Mucosa of rectum (tissue), 2 donors: ENCODE data around the gene GTPBP8.

ENCODE experiments used
- H3K27ac ChIP-seq, 2 donors: one replicate each; pipeline ENCODE4 v1.7.0; 2013; ENCODE audit warnings: inconsistent platforms in 2 of 2, low read depth in 2 of 2, low read length in 2 of 2
- H3K27me3 ChIP-seq, 2 donors: one replicate each; pipeline ENCODE4 v1.7.0; 2013; ENCODE audit warnings: low read length in 2 of 2; ENCODE audit not compliant: control insufficient read depth in 2 of 2, insufficient read depth in 2 of 2
- H3K36me3 ChIP-seq, 2 donors: one replicate each; pipeline ENCODE4 v1.7.0; 2013; ENCODE audit warnings: low read length in 2 of 2; ENCODE audit not compliant: control insufficient read depth in 2 of 2, insufficient read depth in 2 of 2
- H3K4me1 ChIP-seq, 2 donors: one replicate each; pipeline ENCODE4 v1.7.0; 2013; ENCODE audit warnings: low read length in 2 of 2, mild to moderate bottlenecking in 1 of 2; ENCODE audit not compliant: control insufficient read depth in 2 of 2, insufficient read depth in 2 of 2
- H3K4me3 ChIP-seq, 2 donors: one replicate each; pipeline ENCODE4 v1.7.0; 2013; ENCODE audit warnings: low read length in 2 of 2
- H3K9ac ChIP-seq, 2 donors: one replicate each; pipeline ENCODE4 v1.7.0; 2013; ENCODE audit warnings: low read length in 2 of 2, low read depth in 1 of 2, mild to moderate bottlenecking in 1 of 2
- H3K9me3 ChIP-seq, 2 donors: one replicate each; pipeline ENCODE4 v1.7.0; 2013; ENCODE audit warnings: low read length in 2 of 2; ENCODE audit not compliant: control insufficient read depth in 2 of 2
- donor health status: healthy.
- donor health status: Normal muscosa, but diverticular disease.

GTPBP8 gene

DNA sequence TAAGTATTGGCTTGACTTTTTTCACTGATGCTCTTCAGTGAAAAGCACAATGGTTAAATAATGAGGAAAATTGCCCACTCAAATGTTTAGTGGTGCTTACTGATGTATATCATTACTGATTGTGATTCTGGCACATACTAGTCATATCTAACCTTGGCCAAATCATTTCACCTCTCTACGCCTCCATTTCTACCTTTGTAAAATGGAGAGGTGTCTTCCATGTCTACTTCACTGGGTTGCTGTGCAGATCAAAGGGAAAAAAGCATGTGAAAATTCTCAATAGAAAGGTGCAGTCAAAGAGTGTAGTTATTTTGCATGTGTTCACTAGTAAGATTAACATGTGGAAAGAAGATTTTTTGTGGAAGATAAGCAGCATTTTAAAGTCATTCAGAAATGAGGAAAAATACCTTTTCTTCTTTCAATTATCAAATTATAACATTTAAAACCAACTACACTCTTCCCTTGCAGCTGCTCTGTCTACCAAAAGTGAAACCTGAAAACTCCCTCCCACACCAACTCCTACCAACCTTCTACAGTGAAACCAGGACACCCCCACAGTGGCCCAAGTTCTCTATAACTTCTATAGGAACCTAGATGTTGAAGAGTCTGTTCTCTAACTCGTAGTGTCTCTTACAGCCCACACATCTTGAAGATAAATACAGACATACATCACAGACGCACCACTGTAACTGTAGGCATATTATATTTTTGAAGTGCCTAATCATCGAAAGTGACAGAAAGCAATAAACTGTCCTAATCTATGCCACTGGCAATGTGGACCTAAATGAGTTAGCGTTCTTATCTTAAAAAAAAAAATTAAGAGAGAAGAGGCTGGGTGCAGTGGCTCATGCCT lies 17.2 kb upstream of the GTPBP8 start:
- H3K27ac ChIP-seq, result peak overlapping the region in 1 of 2 donors; percentile 68
- H3K4me1 ChIP-seq, result peaks cover 0 to under 1% of the 10 kb centered on the region in 2 donors
- no peaks in the 10 kb centered on the region for H3K27me3 ChIP-seq
- peak overlapping the region; percentile 22 to 62 for H3K4me3 ChIP-seq
- H3K9me3 ChIP-seq, result no peaks in the 10 kb centered on the region
- no peaks in the 10 kb centered on the region for H3K36me3 ChIP-seq
- peak overlapping the region in 1 of 2 donors; percentile 2 for H3K9ac ChIP-seq

DNA sequence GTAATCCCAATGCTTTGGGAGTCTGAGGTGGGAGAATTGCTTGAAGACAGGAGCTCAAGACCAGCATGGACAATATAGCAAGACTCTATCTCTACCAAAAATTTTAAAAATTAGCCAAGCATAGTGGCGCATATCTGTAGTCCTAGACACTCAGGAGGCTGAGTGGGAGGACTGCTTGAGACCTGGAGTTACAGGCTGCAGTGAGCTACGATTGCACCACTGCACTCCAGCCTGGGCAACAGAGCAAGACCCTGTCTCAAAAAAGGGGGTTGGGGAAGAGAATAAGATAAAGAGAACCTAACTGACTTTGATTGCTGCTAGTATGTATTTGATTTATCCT lies 16.6 kb upstream of the GTPBP8 start:
- peak overlapping the region; percentile 18 to 62 for H3K4me3 ChIP-seq
- peak overlapping the region; percentile 2 to 48 for H3K9ac ChIP-seq
- no peaks in the 10 kb centered on the region for H3K36me3 ChIP-seq
- no peaks in the 10 kb centered on the region for H3K4me1 ChIP-seq
- H3K27me3 ChIP-seq, result no peaks in the 10 kb centered on the region
- no peaks in the 10 kb centered on the region for H3K9me3 ChIP-seq
- peak overlapping the region in 1 of 2 donors; percentile 68 for H3K27ac ChIP-seq

GRCh38 chr3:112974894-112975293 lies 15.9 kb upstream of the GTPBP8 start, which contains the start of gene CD200R1:
Gene CD200R1, minus strand, starts transcription at chr3:112975103. Its CDS starts 246 bp downstream, at chr3:112974857.
- peak within 1 kb of the TSS; percentile 36 to 61 for H3K9ac ChIP-seq
- H3K36me3 ChIP-seq, result no peaks in the 10 kb centered on the region
- H3K27me3 ChIP-seq, result no peaks in the 10 kb centered on the region
- no peaks in the 10 kb centered on the region for H3K9me3 ChIP-seq
- peak within 1 kb of the TSS; percentile 8 to 68 for H3K27ac ChIP-seq
- H3K4me1 ChIP-seq, result no peaks in the 10 kb centered on the region
- peak within 1 kb of the TSS; percentile 43 to 62 for H3K4me3 ChIP-seq

DNA sequence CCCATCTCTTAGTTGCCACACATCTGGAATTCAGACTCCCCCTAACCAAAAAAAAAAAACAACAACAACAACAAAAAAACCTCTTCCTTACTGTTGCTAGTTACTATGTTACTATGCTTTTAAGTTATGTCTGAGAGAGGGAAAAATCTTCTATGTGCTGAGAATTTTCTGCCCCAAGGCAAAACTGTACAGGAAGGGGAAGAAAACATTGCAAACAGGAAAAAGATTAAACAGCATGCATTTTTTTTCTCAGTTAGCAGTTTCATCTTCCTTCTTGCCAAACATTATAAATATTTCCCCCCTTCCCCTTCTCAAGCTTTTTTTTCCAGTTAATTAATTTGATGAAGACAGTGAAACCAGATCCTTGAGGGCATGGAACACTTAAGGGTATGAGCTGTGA lies 14.8 kb upstream of the GTPBP8 start:
- H3K4me3 ChIP-seq, result no peak overlapping the region
- no peaks in the 10 kb centered on the region for H3K27me3 ChIP-seq
- H3K9me3 ChIP-seq, result no peaks in the 10 kb centered on the region
- no peaks in the 10 kb centered on the region for H3K4me1 ChIP-seq
- H3K36me3 ChIP-seq, result no peaks in the 10 kb centered on the region
- H3K9ac ChIP-seq, result no peak overlapping the region
- H3K27ac ChIP-seq, result no peak overlapping the region

- Histone ChIP-seq H3K36me3 (no peaks in the 10 kb centered on the region), H3K27me3 (no peaks in the 10 kb centered on the region), H3K9me3 (no peaks in the 10 kb centered on the region), H3K4me3 (no peak overlapping the region), H3K9ac (no peak overlapping the region), H3K27ac (no peak overlapping the region), H3K4me1 (no peaks in the 10 kb centered on the region)
These were observed 13.8 kb upstream of the GTPBP8 start for GRCh38 chr3:112976953-112977352.

- Histone ChIP-seq H3K4me3 (no peak overlapping the region), H3K27me3 (no peaks in the 10 kb centered on the region), H3K9ac (no peak overlapping the region)
These were observed 11.4 kb upstream of the GTPBP8 start for GRCh38 chr3:112979244-112979832.

GRCh38 chr3:112980080-112980479 lies 10.7 kb upstream of the GTPBP8 start:
- Histone ChIP-seq H3K4me3 (no peak overlapping the region), H3K9me3 (no peaks in the 10 kb centered on the region), H3K27ac (no peak overlapping the region), H3K9ac (no peak overlapping the region), H3K36me3 (no peaks in the 10 kb centered on the region), H3K4me1 (no peaks in the 10 kb centered on the region), H3K27me3 (no peaks in the 10 kb centered on the region)

More at GRCh38 chr3:112979244-112979832, 11.4 kb upstream of the GTPBP8 start:
- Histone ChIP-seq H3K36me3 (no peaks in the 10 kb centered on the region), H3K9me3 (no peaks in the 10 kb centered on the region), H3K4me1 (no peaks in the 10 kb centered on the region), H3K27ac (no peak overlapping the region)

- Histone ChIP-seq H3K36me3 (no peaks in the 10 kb centered on the region), H3K27ac (no peak overlapping the region)
These were observed 8.1 kb upstream of the GTPBP8 start for GRCh38 chr3:112982710-112983109.

DNA sequence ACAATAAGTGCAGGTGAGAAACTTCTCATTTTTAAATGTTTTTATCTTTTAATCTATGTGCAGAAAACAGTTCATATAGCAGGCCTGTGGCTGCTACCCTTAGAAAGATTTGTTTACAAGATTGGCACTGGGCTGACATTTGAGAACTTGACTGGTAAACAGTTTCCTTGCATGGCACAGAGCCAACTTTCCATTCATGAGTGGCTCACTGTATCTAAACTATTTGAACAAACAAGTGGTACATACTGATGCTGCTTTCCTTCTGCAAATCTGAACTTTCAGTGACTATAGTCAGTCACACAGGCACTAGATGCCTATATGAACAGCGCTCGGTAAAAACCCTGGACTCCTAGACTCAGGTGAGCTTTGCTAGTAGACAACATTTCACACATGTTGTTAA lies 6.3 kb upstream of the GTPBP8 start:
- Histone ChIP-seq H3K9ac (no peak overlapping the region), H3K27me3 (no peaks in the 10 kb centered on the region), H3K9me3 (no peaks in the 10 kb centered on the region), H3K27ac (no peak overlapping the region), H3K4me1 (no peaks in the 10 kb centered on the region), H3K4me3 (no peak overlapping the region), H3K36me3 (no peaks in the 10 kb centered on the region)

More at GRCh38 chr3:112982710-112983109, 8.1 kb upstream of the GTPBP8 start:
- Histone ChIP-seq H3K4me1 (no peaks in the 10 kb centered on the region), H3K9me3 (no peaks in the 10 kb centered on the region), H3K9ac (no peak overlapping the region), H3K27me3 (no peaks in the 10 kb centered on the region), H3K4me3 (no peak overlapping the region)

GRCh38 chr3:112987710-112988334 lies 3.0 kb upstream of the GTPBP8 start:
- Histone ChIP-seq H3K27ac (no peak overlapping the region), H3K9ac (no peak overlapping the region), H3K4me3 (no peak overlapping the region), H3K36me3 (no peaks in the 10 kb centered on the region), H3K4me1 (peaks cover 5 to 13% of the 10 kb centered on the region in 2 donors), H3K27me3 (no peaks in the 10 kb centered on the region), H3K9me3 (no peaks in the 10 kb centered on the region)
